Kidney (tissue), 14 donors: Measurements from ENCODE around the gene CWC15. TPM values are rescaled to one million over a fixed set of nuclear protein-coding genes. Genes with fewer than 3 reads are reported as not detected.
A peak's percentile ranks its signal among the peaks of the same experiment; 100 is the strongest.

ENCODE experiments used
- DNase-seq, 5 donors: peaks; one replicate each; pipeline ENCODE4 v3.0.0-alpha.2; 2013 to 2020
- FAIRE-seq: peaks from 2 replicates; lab custom pipeline; 2012; peaks lifted over from hg19 to GRCh38; lab: Jason Lieb, UNC
- H3K27ac ChIP-seq, 2 donors: one replicate each; pipeline ENCODE4 v1.7.0; 2013; ENCODE audit warnings: low read depth in 2 of 2, low read length in 2 of 2, inconsistent platforms in 1 of 2
- H3K27me3 ChIP-seq: one replicate; pipeline ENCODE4 v1.7.1; 2013; ENCODE audit warnings: low read length, inconsistent platforms; ENCODE audit not compliant: control insufficient read depth, insufficient read depth
- H3K36me3 ChIP-seq, 3 donors: one replicate each; pipeline versions ENCODE4 v1.7.0 to v1.7.1; 2013; ENCODE audit warnings: low read length in 3 of 3, control low read depth in 1 of 3, inconsistent platforms in 1 of 3; ENCODE audit not compliant: insufficient read depth in 3 of 3, control insufficient read depth in 2 of 3
- H3K4me1 ChIP-seq, 3 donors: one replicate each; pipeline versions ENCODE4 v1.7.0 to v1.7.1; 2013; ENCODE audit warnings: low read length in 3 of 3, inconsistent platforms in 1 of 3, low read depth in 1 of 3; ENCODE audit not compliant: control insufficient read depth in 2 of 3, insufficient read depth in 2 of 3
- H3K4me3 ChIP-seq, 3 donors: one replicate each; pipeline versions ENCODE4 v1.7.0 to v1.8.1; 2013; ENCODE audit warnings: low read length in 3 of 3, control low read depth in 1 of 3, inconsistent platforms in 1 of 3
- H3K9ac ChIP-seq, 3 donors: one replicate each; pipeline versions ENCODE4 v1.7.0 to v1.7.1; 2013; ENCODE audit warnings: low read length in 3 of 3, control low read depth in 1 of 3, inconsistent platforms in 1 of 3
- H3K9me3 ChIP-seq, 3 donors: one replicate each; pipeline versions ENCODE4 v1.7.0 to v1.7.1; 2013; ENCODE audit warnings: low read length in 3 of 3, control low read depth in 1 of 3, inconsistent platforms in 1 of 3; ENCODE audit not compliant: control insufficient read depth in 2 of 3, insufficient read depth in 1 of 3
- CTCF ChIP-seq: IDR thresholded peaks from 3 replicates; pipeline ENCODE4 v1.5.1; 2012; ENCODE audit warnings: mild to moderate bottlenecking, moderate library complexity, borderline replicate concordance; ENCODE audit not compliant: insufficient read depth; ENCODE audit errors: extremely low read depth
- intact Hi-C: fragments of 100-400 bp; cut with DNase I; formaldehyde crosslinking; loops from one replicate; pipeline ENCODE4 v1.11.1; 2022
- polyA plus RNA-seq: library from polyadenylated mRNA; stranded (reverse); fragments of 350-450 nt; fragmentation: Illumina TruSeq; extraction: RNeasy Lipid Tissue Mini Kit (QIAGEN cat#74804); gene quantifications from one replicate; pipeline ENCODE4 v1.2.3, GENCODE V29; 2014; ENCODE audit warnings: low read depth, low replicate concordance; ENCODE audit not compliant: insufficient read depth
- total RNA-seq: library from RNA; stranded (reverse); fragmentation: NEBNext Ultra II Directional; extraction: Animal tissue kit (Norgen Biotek cat#: 25700); gene quantifications from one replicate; pipeline ENCODE4 v1.2.1, GENCODE V29; 2021
- donor health status: control.
- donor health status: control.
- donor health status: control.
- donor health status: control.
- donor health status: control.
- donor health status: DM: yes; HTN: yes; CAD: no.
- donor health status: Normal renal cell carcinoma (clear cell type).

Gene CWC15
- total and polyA plus RNA-seq, 2 donors from 2014 or later: 61.7 to 87.5 TPM

GRCh38 chr11:94987378-94987777, 14.0 kb upstream of the CWC15 start:
- Histone ChIP-seq H3K9ac (no peak overlapping the region), H3K27me3 (no peaks in the 10 kb centered on the region), H3K9me3 (no peaks in the 10 kb centered on the region), H3K4me3 (no peak overlapping the region), H3K27ac (no peak overlapping the region), H3K4me1 (no peaks in the 10 kb centered on the region), H3K36me3 (no peaks in the 10 kb centered on the region)
- no peak for FAIRE-seq
- no peak for DNase-seq
- no peak for TF ChIP-seq CTCF
- intact Hi-C loops: no loop called here

- Histone ChIP-seq H3K27me3 (no peaks in the 10 kb centered on the region), H3K27ac (no peak overlapping the region), H3K36me3 (peaks cover 5 to 11% (median 8%) of the 10 kb centered on the region in 3 donors), H3K9ac (no peak overlapping the region), H3K4me1 (peaks cover 0 to 6% (median 6%) of the 10 kb centered on the region in 3 donors), H3K9me3 (no peaks in the 10 kb centered on the region), H3K4me3 (no peak overlapping the region)
- TF ChIP-seq CTCF: no peak
- intact Hi-C loops: no loop called here
- FAIRE-seq (no peak), DNase-seq (no peak)
These were observed 2.2 kb upstream of the CWC15 start for GRCh38 chr11:94975599-94975998.

- Histone ChIP-seq H3K9ac (peak overlapping the region in 2 of 3 donors; percentile 89 to 93), H3K9me3 (no peaks in the 10 kb centered on the region), H3K36me3 (peaks cover 14 to 22% (median 21%) of the 10 kb centered on the region in 3 donors), H3K4me1 (peaks cover 0 to 6% (median 6%) of the 10 kb centered on the region in 3 donors), H3K27me3 (no peaks in the 10 kb centered on the region), H3K4me3 (peak overlapping the region; percentile 90 to 98 (median 94)), H3K27ac (no peak overlapping the region)
- DNase-seq (no peak), FAIRE-seq (no peak)
- intact Hi-C loops: no loop called here
- no peak for TF ChIP-seq CTCF
These were observed 822 bp upstream of the CWC15 start for GRCh38 chr11:94974178-94974577.

GRCh38 chr11:94972700-94973098, 657 bp downstream of the CWC15 start:
- FAIRE-seq (no peak), DNase-seq (no peak)
- Histone ChIP-seq H3K9me3 (no peaks in the 10 kb centered on the region), H3K4me3 (peak overlapping the region; percentile 90 to 98 (median 94)), H3K27ac (no peak overlapping the region), H3K4me1 (peaks cover 0 to 6% (median 6%) of the 10 kb centered on the region in 3 donors), H3K9ac (peak overlapping the region; percentile 89 to 96 (median 92)), H3K27me3 (no peaks in the 10 kb centered on the region), H3K36me3 (peaks cover 21 to 37% (median 29%) of the 10 kb centered on the region in 3 donors)
- TF ChIP-seq CTCF: no peak
- intact Hi-C loops: no loop called here
